HG03060 (cell line): ENCODE results near the gene NPIPA7.
"Not testable (repeated sequence)": the region's sequence is repeated elsewhere in the genome, so short reads cannot be mapped to it uniquely, and the experiment has no call there.

ENCODE experiments used
- ATAC-seq: cut with Tn5 transposase; IDR thresholded peaks from one replicate; pipeline ENCODE4 v1.9.1; 2021; ENCODE audit warnings: low read depth, moderate number of reproducible peaks; ENCODE audit not compliant: unreplicated experiment

The NPIPA7 gene

GRCh38 chr16:16417914-16418544 is 39.1 kb downstream of the NPIPA7 start:
- ATAC-seq: not testable (repeated sequence)

- not testable (repeated sequence) for ATAC-seq
These were observed 41.6 kb downstream of the NPIPA7 start for GRCh38 chr16:16420515-16420914.

GRCh38 chr16:16425146-16425545 is 46.2 kb downstream of the NPIPA7 start:
- not testable (repeated sequence) for ATAC-seq

GRCh38 chr16:16431135-16431534 is 52.2 kb downstream of the NPIPA7 start:
- ATAC-seq: not testable (repeated sequence)

GRCh38 chr16:16434711-16435110 is 55.8 kb downstream of the NPIPA7 start:
- not testable (repeated sequence) for ATAC-seq

- ATAC-seq: not testable (repeated sequence)
These were observed 62.5 kb downstream of the NPIPA7 start for GRCh38 chr16:16441401-16441800.
